Stomach (tissue), 4 donors: ENCODE measurements around the gene MILR1.
A peak's percentile ranks its signal among the peaks of the same experiment; 100 is the strongest.

Source experiments
- EP300 ChIP-seq: sonication (generic); formaldehyde crosslinking; IDR thresholded peaks from one replicate; pipeline ENCODE4 v1.6.1; 2017; ENCODE audit warnings: antibody characterized with exemption
- POLR2A ChIP-seq, 4 donors: fragments of 450-650 bp; IDR thresholded peaks; one replicate each; pipeline ENCODE4 v1.6.1; 2016; ENCODE audit warnings: antibody characterized with exemption in 4 of 4, control low read depth in 2 of 4, mild to moderate bottlenecking in 1 of 4, moderate library complexity in 1 of 4
- TF ChIP-seq, protein P1 (sequence below), 7 experiments: fragments of 450-650 bp in 4 of 7; fragments of 200-600 bp in 3 of 7; sonication (generic) in 3 of 7; IDR thresholded peaks; one replicate each; pipeline ENCODE4 v1.5.1; 2016 to 2019; ENCODE audit warnings: antibody characterized with exemption in 7 of 7, control low read depth in 2 of 7, mild to moderate bottlenecking in 1 of 7

DNA sequence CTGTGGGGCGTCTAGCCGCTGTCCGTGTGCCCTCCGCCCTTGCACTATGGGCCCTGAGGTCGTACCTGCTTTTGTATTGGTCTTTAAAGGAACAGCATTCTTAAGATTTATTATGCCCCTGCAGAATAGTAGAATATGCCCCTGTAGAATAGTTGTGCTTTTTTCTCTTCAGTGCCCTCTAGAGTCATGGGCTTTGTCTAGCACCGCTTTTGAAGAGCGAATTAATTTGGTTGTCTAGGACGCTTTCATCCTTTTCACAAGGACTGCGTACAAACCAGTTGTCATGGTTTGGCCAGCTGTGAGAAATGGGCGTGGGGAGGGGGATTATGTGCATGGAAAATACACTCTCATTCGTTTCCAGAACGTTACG lies 58.5 kb downstream of the MILR1 start:
- TF ChIP-seq, protein P1, sequence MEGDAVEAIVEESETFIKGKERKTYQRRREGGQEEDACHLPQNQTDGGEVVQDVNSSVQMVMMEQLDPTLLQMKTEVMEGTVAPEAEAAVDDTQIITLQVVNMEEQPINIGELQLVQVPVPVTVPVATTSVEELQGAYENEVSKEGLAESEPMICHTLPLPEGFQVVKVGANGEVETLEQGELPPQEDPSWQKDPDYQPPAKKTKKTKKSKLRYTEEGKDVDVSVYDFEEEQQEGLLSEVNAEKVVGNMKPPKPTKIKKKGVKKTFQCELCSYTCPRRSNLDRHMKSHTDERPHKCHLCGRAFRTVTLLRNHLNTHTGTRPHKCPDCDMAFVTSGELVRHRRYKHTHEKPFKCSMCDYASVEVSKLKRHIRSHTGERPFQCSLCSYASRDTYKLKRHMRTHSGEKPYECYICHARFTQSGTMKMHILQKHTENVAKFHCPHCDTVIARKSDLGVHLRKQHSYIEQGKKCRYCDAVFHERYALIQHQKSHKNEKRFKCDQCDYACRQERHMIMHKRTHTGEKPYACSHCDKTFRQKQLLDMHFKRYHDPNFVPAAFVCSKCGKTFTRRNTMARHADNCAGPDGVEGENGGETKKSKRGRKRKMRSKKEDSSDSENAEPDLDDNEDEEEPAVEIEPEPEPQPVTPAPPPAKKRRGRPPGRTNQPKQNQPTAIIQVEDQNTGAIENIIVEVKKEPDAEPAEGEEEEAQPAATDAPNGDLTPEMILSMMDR (IDR thresholded peaks at IDR 0.05), result peak in 5 of 7 experiments; percentile 8 to 44 (median 11)
- no peak for TF ChIP-seq POLR2A (IDR thresholded peaks at IDR 0.05)
- TF ChIP-seq EP300, result no peak
